GM10266 (cell line): ENCODE data around the gene TMEM101.
A peak's percentile ranks its signal among the peaks of the same experiment; 100 is the strongest.

ENCODE experiments used
- DNase-seq: peaks from one replicate; pipeline ENCODE4 v3.0.0; 2012; ENCODE audit errors: extremely low spot score
- TF ChIP-seq, protein P1 (sequence below): IDR thresholded peaks from 2 replicates; pipeline ENCODE4 v1.5.1; 2012; ENCODE audit warnings: mild to moderate bottlenecking, low read depth; ENCODE audit not compliant: control insufficient read depth, insufficient read depth; ENCODE audit errors: missing control alignments

Gene TMEM101

DNA sequence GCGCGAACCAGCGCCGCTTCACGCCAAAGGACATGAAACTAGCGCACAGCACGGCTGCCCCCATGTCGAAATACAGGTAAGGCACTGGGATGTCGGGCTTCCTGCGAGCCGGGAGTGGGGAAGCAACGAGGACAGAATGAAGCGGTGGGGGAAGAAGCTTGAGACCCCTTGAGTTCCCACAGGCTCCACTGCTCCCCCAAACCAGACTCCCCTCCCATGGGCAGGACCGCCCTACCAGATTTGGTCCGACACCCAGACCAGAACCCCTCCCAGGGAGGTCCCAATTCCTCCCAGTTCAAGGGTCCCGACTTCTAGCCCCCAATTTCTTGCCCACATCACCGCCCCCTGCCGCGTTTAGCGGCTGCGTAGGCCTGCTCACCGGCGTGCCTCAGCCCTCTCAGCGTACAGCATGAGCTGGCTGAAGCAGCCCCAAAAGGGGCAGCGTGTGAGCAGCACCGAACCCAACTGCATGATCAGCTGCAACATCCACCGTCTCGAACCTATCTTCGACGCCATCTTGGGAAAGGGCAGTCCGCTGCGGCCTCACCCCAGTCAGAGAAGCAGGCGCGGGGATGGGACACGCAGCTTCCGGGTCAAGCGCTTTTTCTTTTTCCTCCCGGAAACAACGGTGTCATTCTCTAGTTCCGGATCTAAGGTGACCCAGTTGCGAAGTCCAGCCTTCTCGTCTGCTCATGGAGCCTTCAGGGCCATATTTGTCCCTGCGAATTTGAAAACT is at the start of gene TMEM101:
TSS of gene TMEM101 (minus strand) at position 527 of the 736 bp plus-strand sequence. CDS start at position 516, 11 bp downstream.
- DNase-seq: peak; percentile 93
- TF ChIP-seq, protein P1, sequence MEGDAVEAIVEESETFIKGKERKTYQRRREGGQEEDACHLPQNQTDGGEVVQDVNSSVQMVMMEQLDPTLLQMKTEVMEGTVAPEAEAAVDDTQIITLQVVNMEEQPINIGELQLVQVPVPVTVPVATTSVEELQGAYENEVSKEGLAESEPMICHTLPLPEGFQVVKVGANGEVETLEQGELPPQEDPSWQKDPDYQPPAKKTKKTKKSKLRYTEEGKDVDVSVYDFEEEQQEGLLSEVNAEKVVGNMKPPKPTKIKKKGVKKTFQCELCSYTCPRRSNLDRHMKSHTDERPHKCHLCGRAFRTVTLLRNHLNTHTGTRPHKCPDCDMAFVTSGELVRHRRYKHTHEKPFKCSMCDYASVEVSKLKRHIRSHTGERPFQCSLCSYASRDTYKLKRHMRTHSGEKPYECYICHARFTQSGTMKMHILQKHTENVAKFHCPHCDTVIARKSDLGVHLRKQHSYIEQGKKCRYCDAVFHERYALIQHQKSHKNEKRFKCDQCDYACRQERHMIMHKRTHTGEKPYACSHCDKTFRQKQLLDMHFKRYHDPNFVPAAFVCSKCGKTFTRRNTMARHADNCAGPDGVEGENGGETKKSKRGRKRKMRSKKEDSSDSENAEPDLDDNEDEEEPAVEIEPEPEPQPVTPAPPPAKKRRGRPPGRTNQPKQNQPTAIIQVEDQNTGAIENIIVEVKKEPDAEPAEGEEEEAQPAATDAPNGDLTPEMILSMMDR: no peak

DNA sequence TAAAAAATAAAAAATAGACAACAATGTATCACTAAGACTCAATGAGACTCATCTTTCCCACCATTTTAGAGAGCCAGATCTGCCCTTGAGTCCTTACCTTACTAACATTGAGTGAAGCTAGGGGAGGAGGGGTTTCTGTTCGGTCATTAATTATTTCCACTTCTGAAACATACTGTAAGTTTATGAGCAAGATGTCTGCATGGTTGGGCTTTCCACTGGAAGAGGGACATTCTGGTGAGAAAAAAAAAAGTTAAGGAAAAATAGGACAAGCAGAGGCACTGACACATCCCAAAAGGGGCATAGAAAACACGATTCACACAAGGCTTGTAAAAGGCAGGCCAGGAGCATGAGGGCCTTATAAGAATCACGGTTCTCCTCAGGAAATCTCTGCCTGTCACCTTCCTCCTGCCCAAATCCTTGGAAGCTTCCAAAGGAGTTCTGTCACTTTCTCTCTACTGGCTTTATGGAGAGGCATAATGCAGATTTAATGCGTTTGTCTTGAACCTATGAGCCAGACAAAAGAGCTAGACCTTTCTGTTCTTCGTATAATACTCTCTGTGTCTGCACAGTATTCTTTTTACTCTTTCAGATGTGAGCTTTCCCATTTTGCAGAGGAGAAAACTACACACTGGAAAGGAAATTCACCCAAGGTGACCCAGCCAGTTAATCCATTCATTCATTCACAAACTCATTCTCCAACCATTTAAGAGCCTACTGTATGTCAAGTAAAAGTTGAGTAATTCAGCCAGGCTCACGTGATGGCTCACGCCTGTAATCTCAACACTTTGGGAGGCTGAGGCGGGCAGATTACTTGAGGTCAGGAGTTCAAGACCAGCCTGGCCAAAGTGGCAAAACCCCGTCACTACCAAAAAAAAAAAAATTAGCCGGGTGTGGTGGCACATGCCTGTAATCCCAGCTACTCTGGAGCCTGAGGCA is 49.2 kb upstream of the TMEM101 start:
- TF ChIP-seq, protein P1: no peak
- no peak for DNase-seq

DNA sequence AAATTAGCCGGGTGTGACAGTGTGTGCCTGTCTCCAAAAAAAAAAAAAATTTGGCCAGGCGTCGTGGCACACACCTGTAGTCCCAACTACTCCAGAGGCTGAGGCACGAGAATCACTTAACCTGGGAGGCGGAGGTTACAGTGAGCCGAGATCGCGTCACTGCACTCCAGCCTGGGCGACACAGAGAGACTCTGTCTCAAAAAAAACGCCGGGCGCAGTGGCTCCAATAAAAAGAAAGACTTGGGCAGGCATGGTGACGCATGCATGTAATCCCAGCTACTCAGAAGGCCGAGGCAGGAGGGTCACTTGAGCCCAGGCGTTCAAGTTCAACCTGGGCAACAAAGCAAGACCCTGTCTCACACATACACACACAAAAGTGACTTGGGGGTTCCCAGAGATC is 48.1 kb upstream of the TMEM101 start:
- TF ChIP-seq, protein P1: no peak
- DNase-seq: no peak

DNA sequence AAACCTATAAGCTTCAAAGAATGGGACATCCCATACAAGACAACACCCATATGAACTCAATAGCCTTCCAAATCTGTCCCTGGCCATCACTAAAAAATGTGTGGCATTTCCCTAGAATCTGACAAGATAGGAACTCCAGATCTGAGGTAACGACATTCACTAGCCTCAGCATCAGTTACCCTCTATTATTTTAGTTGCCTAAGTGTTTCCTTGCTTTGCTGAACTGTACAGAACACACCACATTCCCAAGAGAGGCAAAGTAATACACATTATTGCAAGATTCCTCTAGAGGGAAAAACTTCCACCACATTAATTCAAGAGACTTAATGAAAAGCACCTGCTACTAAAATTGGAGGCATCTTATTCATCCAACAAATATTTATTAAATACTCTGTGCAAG is 46.7 kb upstream of the TMEM101 start:
- TF ChIP-seq, protein P1: no peak
- no peak for DNase-seq

GRCh38 chr17:44059101-44059892 is 44.5 kb upstream of the TMEM101 start:
- DNase-seq: no peak
- TF ChIP-seq, protein P1: no peak

DNA sequence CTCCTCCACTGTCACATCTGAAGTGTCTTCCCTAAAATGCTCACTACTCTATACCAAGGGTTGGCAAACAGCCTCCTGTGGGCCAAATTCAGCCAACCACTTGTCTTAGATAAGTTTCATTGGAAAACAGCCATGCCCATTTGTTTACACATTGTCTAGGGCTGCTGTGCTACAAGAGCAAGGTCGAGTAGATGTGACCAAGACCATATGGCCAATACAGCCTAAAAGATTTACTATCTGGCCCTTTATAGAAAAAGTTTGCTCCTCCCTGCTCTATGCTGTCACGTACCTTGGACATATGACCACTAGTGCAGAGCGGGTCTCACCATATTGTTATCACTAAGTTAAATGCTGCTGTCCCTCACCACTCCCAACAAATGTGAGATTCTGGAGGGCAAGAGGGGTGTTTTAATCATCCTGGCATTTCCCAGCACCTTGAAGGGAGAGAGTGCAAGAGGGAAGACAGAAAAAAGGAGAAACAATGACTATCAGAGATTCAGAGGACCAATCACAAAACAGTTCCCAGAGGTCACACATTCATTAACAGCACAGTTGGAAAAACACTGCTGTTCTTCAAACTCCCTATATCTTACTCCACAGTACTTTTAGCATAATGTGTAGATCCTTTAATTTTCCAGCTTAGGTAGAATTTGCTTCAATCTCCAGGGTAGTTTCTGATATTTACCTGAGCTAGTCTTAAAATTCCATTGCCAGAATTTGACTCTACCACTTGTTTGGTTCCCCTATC is 38.5 kb upstream of the TMEM101 start:
- TF ChIP-seq, protein P1: no peak
- DNase-seq: no peak
